Astrocyte of the cerebellum (primary cell): ENCODE results near the gene PPM1N.

Source experiments
- DNase-seq: peaks from one replicate; pipeline ENCODE4 v3.0.0-alpha.2; 2011; ENCODE audit warnings: low read depth
- H3K4me3 ChIP-seq: 2 replicates; pipeline ENCODE4 v1.5.1; 2011; ENCODE audit warnings: mild to moderate bottlenecking, low read depth, low read length, moderate library complexity
- in situ Hi-C: cut with HindIII; loops from 2 replicates; pipeline ENCODE4 v1.10.0; 2017; ENCODE audit warnings: low sequenced_read_pairs
- TF ChIP-seq, protein P1 (sequence below): IDR thresholded peaks from 2 replicates; pipeline ENCODE4 v1.5.1; 2012; ENCODE audit warnings: low read length, low read depth, moderate library complexity, mild to moderate bottlenecking; ENCODE audit errors: missing control alignments

The PPM1N gene

DNA sequence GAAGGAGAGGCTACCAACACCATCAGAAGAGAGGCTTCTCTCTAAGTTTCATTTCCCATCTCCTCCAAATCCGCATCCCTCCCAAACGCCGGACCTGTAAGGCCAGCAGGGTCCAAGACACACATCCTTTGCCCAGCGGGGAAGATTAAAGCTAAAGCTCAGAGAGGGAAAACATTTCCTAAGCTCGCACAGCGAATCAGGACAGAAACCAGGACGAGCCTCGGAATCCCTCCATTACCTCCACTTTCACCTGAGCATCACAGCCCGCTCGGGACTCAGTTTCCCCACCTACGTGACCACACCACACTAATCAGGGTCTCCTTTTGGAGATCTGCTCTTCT, 31.2 kb upstream of the PPM1N start:
- no peak for DNase-seq
- H3K4me3 ChIP-seq, result peak overlapping the region; percentile 98
- in situ Hi-C loops, result no loop called here
- TF ChIP-seq, protein P1, sequence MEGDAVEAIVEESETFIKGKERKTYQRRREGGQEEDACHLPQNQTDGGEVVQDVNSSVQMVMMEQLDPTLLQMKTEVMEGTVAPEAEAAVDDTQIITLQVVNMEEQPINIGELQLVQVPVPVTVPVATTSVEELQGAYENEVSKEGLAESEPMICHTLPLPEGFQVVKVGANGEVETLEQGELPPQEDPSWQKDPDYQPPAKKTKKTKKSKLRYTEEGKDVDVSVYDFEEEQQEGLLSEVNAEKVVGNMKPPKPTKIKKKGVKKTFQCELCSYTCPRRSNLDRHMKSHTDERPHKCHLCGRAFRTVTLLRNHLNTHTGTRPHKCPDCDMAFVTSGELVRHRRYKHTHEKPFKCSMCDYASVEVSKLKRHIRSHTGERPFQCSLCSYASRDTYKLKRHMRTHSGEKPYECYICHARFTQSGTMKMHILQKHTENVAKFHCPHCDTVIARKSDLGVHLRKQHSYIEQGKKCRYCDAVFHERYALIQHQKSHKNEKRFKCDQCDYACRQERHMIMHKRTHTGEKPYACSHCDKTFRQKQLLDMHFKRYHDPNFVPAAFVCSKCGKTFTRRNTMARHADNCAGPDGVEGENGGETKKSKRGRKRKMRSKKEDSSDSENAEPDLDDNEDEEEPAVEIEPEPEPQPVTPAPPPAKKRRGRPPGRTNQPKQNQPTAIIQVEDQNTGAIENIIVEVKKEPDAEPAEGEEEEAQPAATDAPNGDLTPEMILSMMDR, result no peak

DNA sequence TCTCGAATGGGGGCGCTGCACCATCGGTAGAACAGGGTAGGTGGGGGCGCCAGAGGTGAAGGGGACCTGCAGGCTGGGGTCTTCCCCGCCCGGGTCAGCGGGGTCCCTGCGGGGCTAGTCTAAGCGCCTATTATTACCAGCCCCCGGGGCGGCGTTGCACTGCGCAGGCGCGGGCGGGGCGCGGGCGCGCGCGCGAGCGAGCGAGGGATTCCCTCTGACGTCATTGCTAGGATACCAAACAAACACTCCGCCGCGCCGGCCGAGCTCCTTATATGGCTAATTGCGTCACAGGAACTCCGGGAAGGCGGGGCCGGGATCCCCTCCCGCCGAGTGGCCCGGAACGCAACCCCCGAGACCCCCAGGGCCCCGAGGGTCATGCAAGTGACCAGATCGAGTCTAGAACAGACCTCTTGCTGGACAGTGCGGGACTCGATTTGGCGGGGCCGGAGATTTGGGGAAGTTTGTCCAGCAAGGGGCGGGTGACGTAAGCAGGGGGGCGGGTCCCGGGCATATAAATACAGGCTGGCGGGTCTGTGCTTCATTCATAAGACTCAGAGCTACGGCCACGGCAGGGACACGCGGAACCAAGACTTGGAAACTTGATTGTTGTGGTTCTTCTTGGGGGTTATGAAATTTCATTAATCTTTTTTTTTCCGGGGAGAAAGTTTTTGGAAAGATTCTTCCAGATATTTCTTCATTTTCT, 30.6 kb upstream of the PPM1N start, which contains the start of gene FOSB:
Gene FOSB (plus strand): TSS at position 541 of the 703 bp plus-strand sequence. CDS start 591 bp downstream, outside the sequence.
- peak within 1 kb of the TSS; percentile 98 for H3K4me3 ChIP-seq
- TF ChIP-seq, protein P1, result peak; percentile 26
- peak; percentile 89 for DNase-seq
- in situ Hi-C loops, result no loop called here

DNA sequence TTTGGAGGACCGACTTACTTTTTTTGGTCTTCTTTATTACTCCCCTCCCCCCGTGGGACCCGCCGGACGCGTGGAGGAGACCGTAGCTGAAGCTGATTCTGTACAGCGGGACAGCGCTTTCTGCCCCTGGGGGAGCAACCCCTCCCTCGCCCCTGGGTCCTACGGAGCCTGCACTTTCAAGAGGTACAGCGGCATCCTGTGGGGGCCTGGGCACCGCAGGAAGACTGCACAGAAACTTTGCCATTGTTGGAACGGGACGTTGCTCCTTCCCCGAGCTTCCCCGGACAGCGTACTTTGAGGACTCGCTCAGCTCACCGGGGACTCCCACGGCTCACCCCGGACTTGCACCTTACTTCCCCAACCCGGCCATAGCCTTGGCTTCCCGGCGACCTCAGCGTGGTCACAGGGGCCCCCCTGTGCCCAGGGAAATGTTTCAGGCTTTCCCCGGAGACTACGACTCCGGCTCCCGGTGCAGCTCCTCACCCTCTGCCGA, 30.0 kb upstream of the PPM1N start:
- in situ Hi-C loops, result no loop called here
- peak overlapping the region; percentile 98 for H3K4me3 ChIP-seq
- TF ChIP-seq, protein P1, result no peak
- DNase-seq, result no peak

DNA sequence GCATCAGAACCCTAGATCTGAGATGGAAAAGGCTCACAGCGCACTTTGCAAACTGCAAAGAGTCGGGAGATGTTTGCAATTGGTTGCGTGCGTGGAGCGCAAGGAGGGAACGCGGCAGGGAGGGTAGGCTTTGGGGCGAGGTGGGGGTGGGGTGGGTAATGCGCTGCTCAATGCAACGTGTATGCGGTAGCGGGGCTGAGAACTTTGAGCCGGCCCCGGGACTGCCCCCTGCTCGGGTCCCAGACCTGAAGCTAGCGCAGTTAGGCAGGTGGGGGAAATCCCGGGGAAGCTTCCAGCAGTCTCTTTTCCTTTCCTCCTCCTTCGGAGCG, 29.5 kb upstream of the PPM1N start:
- TF ChIP-seq, protein P1, result no peak
- DNase-seq, result no peak
- in situ Hi-C loops, result no loop called here
- H3K4me3 ChIP-seq, result peak overlapping the region; percentile 98

DNA sequence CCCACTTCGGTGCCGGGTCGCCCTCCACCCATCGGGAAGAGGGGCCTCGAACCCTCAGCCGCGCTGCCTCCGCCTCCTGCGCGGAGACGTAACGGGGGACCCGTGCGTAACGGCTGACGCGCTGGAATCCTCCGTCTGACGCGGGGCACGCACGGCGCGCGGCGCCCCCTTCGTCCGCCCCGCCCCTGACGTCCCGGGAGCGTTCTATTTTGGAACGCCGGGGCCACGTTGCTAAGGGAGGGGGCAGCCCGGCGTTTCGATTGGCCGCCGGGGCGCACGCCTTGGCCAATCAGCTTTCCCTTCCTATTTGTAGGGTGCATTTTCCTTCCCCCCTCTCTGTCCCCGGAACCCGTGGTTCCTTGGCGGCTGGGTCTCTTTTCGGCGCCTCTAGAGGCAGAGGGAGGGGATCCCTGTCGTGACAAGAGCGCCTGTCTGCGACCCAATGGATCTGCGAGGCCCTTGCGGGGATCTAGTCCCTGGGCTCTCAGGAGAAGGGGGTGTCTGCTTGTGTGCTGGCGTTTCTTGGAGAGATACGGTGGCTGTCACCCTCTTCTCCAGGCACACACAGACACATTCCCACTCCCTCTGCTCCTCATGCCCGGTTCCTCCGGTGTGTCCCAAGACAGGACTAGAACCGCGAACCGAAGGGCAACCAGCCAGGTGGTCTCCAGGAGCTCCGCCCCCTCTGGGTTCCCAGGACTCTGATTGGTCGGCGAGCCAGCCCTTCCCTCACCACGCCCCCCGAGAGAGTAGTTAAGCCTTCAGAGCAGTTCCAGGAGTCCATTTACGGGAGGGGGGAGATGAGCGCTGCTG, 28.9 kb upstream of the PPM1N start:
- H3K4me3 ChIP-seq, result peak overlapping the region; percentile 98
- TF ChIP-seq, protein P1, result no peak
- peak; percentile 80 for DNase-seq
- in situ Hi-C loops, result no loop called here

DNA sequence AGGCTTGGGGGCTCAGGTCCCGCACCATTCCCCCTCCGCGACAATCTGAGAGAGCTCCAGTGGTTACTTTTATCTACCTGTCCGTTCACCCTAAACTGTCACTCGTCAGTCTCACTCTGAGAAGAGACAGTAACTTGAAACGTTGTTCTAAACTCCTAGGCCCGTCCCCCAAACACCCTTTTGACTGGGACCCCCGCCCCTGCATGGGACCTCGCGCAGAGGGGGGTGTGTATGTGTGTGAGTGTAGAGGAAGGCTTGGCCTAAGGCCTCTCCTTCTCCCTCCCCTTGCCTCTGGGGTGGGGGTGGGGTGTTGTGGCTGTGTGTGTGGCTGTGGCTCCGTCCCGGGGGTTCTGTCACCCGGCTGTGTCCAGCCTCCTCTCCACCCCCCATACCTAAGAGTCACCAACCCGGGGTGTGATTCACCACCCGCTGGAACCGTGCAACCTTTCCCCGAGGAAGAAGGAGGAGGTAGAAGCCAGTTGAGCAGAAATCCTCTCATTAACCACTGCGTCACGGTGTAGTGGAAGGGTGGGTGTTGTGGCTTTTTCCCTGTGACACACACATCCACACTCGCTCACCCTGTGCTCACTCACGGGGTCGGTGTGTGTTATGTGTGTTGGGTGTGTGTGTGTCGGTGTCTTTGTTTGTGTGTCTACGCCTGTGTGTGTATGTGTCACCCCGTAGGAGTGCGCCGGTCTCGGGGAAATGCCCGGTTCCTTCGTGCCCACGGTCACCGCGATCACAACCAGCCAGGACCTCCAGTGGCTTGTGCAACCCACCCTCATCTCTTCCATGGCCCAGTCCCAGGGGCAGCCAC, 28.1 kb upstream of the PPM1N start:
- DNase-seq, result no peak
- in situ Hi-C loops, result no loop called here
- H3K4me3 ChIP-seq, result peak overlapping the region; percentile 98
- TF ChIP-seq, protein P1, result no peak
